ENCODE measurements around the gene MRPS31.

MRPS31 gene

DNA sequence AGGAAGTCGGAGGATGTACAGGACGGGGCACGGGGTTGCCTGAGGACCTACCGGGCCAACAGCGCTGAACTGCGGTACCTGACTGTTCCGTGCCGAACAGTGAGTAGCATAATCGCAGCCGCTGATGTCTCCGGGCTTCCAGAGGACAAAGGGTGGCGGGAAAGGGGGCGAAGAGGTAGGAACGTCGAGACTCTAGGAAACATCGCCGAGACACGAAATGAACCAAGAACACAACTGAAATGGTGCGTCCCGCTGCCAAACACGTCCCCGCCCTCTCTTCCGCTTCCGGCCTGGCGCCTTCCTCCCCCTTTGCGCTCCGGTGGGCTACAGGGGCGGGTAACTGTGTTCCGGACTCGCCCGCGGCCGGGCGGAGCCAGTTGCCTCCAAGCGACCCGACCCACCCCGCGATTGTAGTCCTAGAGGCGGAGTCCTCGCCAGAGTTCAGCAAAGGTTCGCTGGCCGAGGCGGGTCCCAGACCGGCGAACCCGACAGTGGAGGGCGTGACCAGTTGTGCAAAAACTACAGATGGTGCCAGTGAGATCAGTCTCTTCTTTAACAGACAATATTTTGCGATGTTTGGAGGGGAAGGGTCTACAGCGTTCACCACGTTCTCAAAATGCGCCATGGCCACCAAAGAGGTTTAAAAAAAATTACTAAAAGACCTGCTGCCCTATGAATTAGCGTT is at the start of gene MRPS31:
TSS of gene MRPS31 (minus strand) at position 257 of the 685 bp plus-strand sequence. CDS start at position 203, 54 bp downstream.
- DNase-seq, result no peak

DNA sequence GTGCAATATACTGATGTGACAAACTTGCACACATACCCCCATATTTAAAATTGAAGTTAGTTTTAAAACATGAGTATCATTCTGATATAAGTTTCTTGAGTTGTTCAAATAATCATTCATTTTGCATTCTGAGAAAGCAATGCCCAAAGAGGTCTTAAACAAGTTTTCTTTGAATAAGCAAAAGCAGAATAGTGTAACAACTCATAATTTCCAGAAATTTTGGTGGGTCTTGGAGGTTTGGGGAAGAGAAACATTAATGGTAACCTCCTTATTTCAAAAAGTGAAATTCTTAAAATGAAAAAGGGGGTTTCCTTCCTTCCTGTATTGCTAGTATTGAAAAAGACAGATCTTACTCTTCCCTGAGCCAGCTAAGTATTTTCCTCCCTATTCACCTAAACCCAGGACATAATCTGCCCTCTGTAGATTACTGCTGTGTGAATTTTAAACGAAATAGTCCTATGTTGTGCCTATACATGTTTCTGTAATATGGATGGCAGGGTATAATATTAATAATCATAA is 48.9 kb upstream of the MRPS31 start:
- no peak for DNase-seq

DNA sequence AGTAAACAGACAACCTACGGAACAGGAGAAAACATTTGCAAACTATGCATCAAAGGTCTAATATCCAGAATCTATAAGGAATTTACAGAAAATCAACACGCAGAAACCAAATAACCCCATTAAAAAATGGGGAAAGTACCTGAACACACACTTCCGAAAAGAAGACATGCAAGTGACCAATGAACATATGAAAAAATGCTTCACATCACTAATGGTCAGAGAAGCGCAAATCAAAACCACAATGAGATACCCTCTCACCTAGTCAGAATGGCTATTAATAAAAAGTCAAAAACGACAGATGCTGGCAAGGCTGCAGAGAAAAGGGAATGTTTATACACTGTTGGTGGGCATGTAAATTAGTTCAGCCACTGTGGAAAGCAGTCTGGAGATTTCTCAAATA is 47.9 kb upstream of the MRPS31 start:
- DNase-seq, result no peak

DNA sequence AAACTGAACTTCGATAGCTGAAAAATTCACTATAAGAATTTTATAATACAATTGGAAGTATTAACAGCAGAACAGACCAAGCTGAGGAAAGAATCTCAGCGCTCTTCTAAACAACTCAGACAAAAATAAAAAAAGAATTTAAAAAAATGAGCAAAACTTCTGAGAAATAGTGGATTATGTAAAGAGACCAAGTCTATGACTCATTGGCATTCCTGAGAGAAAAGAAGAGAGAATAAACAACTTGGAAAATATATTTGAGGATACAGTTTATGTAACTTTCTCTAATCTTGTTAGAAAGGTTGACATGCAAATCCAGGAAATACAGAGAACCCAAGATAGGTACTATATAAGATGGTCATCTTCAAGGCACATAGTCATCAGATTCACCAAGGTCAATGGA is 43.8 kb upstream of the MRPS31 start:
- no peak for DNase-seq

DNA sequence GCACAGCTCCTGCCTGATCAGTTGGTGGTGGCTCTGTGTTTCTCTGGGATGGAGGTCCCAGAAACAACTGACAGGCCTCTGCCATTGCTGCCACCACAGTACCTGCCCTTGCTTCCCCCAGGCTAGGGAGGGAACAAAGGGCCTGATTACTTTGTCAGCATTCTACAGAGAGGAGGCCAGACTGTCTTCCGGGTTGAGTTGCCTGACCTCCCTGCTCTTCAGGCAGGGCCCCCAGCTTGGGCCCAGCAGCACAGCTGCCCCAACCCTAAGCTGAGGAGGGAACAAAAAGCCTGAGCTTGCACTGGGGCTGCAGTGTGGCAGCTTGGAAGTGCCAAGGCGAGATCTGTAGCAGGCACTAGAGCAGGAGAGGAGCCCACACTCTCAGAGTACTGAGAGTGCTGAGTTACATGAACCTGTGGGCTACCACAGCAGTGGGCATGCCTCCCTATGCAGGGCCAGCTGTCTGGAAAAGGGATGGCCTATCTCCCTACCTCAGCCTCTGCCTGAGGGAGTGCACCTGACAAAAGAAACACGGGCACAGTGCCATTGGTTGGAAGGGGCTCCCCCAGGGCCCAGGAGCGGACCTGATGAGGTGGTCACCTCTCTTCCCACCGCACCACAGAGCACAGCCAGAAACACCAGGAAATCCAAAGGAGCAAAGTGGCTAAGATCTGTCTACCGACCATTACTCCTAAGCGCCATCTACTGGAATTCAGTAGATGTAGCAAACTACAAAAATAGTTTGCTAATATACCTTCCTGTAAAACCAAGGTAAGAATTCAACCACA is 42.9 kb upstream of the MRPS31 start:
- no peak for DNase-seq

DNA sequence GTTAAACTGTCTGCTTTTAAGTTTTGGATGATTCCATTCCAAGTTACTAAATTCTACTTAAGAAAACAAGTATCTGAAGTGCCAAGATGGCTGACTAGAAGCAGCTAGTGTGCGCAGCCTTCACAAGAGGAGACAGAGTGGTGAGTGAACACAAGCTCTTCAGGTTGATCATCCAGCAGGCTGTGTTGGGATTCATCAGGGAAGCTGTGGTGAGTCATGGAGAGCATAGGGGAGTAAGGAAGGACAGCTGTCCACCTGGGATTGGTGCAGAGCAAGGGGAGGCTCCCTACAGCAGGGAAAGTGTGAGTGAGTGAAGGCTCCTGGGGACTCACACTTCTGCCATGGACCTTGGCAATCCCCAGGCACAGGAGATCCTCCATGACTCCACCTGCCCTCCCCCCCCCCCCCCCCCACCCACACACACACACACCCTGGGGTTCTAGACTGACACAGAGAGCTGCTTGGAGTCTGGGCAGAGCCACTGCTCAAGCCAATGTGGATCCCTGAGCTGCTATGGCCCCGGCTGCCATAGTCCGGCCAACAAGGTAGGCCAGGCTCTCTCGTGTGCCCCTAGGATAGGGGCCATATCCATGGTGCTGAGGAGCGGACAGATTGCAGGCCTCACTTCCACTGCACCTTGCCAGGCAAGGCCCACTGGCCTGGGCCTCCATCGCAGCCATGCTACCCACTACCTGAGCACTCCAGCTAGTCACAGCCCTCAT is 41.9 kb upstream of the MRPS31 start:
- no peak for DNase-seq

DNA sequence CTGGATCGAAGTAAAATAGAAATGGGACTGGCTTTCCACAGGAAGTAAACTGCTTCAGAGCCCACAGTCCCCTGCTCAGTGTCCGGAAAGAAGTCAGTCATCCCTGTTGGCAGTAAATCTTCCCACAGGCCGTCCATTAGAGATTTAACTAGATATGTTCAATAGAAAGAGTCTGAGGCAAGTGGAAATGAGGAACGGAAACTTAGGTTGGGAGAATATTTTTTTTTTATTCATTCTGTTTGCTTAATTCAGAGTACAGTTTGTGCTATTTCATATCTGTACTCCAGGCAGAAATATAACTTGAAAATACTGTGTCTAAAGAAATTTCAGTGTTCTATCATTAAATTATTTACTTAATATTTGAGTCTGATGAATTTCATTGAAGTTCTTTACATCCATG is 41.1 kb upstream of the MRPS31 start:
- no peak for DNase-seq

DNA sequence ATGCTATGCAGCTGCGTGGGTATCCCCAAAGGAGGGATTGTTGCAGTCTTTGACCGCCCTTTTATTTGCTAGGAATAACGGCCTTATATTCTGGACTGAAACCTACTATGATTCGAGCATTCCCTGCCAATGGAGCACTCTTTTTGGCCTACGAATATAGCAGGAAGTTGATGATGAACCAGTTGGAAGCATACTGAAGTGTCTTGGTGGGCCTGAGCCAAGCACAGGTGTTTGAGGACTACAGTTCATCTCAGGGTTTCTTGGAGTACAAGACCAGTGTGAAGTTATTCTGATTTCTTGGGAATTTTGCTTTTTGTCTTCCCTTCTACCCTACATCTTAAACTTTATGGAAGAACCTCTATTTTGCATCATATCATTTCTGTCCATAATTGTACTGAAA is 38.5 kb upstream of the MRPS31 start:
- DNase-seq, result no peak

DNA sequence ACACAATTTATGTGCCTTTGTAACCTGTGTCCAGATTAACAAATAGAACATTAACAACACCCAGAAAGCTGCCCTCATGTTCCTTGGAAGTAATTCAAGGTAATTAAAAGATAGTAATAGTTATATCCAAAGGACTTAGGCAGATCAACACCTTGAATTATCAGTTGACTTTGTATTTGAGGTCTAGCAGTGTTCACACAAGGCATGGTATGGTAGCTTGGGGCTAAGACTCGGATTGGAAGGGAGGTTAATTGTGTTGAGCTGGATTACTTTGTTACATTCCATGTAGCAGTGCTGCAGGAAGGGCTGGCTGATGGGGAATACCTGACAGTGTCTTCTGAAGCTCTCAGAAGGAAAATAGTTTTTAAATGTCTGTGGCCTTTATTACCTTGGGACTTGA is 35.3 kb upstream of the MRPS31 start:
- DNase-seq, result no peak

DNA sequence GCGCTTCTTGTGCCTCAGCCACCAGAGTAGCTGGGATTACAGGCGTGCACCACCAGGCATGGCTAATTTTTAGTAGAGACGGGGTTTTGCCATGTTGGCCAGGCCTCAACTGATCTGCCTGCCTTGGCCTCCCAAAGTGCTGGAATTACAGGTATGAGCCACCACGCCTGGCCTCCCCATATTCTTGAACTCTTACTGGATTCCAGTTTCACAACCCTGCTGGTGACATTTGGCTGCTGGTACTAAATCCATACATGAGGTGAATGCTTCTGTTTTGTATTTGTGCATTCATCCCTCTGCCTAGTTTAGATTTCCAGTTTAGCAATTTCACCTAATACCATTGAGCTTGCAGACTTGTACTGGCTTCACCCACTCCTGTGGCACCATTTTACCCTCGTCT is 32.3 kb upstream of the MRPS31 start:
- DNase-seq, result no peak

DNA sequence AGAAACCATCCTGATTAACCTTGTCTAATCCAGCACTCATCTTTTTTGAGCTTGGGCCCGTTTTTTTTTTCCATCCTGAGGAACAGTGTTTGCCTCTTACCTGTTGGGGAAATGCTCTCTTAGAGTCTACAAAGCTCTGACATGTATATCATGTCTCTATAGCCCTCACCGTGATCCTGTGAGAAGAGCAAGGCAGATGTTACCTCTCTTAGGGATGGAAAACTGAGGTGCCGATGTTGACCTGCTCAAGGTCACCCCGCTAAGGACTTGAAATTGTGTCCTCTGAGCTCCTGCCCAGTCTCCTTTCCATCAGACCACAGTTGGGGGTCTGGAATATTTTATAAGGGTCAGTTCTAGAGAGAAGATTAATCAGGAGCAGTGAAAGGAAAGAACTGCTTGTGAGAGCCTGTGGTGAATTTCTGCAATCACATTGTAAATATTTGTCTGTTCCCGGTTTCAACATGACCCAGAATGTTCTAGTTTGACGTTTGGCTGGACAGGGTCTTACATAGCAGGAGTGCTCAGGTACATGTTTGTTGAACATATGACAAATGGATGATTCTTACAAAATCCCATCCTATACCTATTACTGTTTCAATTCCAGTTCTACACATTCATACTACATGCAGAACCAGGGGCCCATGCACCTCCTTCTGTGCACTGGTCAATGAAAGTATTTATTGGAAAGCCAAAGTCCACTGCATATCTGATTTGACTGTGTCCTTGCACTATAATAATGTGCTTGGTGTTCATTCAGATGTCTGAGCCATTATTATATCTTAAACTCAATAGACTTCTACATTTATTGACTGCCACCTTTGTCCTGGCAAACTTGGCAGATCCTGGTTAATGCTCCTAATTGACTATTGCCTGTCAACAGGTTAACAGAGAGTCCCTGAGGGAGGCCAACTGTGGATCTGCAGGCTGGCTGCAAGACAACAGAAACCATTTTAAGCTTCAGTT is 30.5 kb upstream of the MRPS31 start:
- no peak for DNase-seq

DNA sequence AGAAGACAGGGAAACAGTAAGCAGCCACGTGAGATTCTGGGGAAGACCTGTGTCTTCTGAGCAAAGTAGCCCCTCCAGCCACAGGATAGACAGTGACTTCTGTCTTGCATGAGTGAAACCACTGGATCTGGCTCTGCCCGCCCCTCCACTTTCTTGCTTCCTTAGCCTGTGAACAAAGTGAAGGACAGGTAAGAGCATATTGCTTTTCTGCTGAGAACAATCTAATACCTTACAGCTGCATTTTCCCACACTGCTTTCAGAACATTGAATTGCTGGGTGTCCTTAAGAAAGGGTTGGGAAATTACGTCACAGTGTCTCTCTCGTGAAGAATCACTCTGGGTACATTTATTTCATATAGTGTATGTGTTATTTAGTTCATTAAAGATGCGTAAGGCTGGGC is 29.6 kb upstream of the MRPS31 start:
- DNase-seq, result no peak

DNA sequence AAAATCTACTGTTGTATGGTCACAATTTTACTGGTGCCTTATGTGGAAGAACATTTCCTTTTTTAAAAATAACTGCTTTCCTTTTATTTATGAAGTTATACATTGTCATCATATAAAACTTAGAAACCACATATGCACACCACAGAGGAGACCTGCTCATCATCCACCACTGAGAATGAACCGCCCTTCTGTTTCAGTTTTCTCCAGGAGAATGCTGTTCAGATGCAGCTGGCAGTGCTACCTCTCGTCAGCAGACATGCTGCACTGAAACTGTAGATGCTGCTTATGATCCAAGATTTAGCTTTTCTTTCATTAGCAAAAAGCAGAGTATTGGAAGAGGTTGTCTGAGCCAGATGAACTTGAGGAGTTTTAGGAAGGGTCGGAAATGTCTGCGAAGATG is 28.5 kb upstream of the MRPS31 start:
- no peak for DNase-seq

DNA sequence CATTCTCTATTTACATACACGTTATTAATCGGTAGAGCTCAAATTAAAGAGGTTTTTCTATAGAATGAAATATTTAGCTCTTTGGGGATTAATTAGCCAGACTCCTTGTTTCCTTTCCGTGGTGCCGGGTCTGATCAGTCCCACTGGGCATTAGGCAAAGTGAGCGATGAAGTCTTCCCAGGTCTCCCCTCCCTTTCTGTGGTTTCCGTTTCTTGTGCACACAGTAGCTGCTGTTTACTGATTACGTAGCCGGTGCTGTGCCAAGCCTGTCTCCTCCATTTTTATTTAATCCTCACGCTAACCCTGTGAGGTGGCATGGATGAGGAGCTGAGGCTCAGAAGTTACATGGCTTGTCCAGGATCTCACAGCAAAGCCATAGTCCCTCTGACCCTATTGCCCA is 27.4 kb upstream of the MRPS31 start:
- DNase-seq, result no peak

DNA sequence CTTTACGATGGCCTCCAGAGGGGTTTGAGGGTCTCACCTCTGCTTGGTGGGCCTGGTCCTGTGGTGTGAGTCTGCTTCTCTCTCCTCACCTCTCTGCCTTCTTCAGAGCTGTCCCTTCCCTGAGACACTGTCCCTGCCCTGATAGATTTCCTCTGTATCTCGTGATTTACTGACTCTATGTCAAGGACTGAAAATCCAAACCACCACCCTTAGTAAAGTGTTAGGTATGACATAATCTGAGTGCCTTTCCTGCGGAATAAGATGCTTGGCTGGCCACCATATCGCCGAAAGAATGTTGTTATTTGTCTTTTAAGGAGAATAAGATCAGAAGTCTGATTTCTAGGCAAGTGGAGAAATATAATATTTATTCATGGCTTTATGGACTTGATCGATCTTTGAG is 25.7 kb upstream of the MRPS31 start:
- DNase-seq, result no peak

DNA sequence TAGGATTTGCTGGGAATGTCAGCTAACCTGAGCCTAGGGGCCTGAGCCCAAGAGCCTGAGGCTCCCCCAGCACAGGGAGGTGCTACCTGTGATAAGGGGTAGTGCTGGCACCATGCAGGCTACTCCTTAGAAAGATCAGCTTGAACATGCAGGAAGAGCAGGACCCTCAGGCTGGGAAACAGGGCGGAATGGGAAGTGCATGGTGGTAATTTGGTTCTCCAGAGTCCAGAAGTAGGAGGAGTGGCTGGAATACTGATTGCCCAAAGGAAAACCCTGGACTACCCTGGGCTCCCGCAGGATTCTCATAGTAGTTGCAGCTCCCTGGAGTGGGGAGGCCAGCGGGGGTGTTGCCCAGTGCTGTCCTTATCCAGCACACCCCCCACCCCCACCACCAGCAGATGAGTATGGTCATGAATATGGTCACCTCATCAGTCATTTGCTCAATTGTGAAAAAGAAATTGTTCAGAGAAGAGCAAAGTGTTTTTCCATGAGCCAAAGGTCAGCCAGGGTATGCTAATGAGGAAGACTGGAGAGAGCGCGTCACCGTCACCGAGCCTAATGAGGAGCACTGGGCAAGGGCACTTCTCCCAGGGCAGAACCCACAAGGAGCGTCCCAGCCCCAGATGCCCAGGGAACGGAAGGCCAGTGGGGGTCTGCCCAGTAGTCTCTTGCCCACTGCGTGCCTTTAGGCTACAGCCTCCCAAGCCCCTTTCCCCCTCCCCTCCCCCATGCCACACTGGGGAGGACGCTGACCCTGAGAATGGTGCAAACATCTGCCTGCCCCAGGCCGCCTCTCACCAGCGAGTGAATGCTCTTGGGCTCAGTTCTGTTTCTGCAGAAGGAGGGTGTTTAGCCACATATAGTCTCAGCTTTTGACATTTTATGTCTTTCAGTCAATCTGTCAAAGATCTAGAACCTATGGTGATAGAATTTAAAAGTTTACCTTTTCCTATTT is 23.7 kb upstream of the MRPS31 start:
- DNase-seq, result no peak

DNA sequence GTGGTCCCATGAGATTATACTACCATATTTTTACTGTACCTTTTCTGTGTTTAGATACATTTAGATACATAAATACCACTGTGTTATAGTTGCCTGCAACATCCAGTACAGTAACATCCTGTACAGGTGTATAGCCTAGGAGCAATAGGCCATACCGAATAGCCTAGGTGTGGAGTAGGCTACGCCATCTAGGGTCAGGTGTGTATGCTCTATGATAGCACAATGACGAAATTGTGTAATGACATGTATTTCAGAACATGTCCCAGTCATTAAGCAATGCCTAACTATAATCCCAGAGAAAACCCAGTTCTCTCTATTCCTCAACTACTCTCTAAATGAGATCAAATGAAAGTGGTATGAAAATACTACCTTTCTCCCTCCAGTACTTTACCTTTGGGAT is 22.3 kb upstream of the MRPS31 start:
- DNase-seq, result no peak

DNA sequence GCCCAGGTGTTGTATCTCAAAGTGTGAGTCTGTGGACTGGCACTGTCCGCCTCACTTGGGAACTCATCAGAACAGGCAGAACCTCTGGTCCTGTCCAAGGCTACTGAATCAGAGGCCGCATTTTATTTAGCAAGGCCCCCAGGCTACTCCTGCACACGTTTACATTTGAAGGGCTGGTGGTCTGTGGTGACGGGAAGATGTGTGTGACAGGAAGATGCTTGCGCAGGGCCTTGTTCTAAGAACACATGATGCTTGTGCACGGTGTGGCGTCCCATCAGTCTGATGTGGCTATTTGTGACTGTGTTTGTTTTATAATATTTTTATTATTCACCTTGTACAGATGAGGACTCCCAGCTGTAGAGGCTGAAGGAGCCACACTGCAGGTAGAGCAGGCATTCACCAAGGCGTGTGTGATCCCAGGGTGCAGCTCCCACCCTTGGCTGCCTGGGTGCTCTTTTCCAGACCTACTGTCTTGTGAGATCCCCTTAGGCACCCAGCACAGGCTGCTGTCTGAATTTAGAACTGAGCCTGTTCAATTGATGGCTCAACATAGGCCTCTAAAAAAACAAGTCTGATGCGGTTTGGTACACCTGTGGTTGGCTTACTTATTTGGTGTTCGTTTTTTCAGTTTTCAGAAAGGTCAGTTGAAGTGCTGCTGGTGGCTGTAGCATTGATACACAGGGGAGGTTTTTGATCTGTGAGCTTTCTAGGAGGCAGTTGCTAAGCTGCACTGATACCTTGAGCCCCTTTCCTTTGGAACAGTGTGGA is 21.5 kb upstream of the MRPS31 start:
- DNase-seq, result no peak

DNA sequence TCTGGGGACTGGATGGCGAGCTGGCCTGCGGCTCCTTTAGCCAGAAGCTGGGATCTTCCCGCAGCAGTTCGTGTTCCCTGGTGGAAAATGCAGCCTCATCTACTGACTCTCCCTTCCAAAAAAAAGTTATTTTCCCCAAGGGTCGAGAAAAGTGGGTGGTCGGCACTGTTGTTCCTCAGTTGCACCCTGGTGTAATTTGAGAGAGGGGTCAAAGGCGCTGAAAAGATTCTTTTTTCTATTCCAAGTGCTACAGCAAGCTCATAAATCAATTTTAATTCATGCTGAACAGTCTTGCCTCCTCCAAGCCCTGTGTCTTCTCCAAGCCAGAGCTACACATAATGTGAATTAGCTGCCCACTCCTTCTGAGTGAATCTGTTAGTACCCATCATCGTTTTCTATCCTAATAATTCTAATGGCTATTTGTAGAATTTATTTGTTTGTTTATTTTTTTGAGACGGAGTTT is 19.2 kb upstream of the MRPS31 start:
- no peak for DNase-seq

Data from cortex of kidney (tissue), 1 donor.